RWPE2 (cell line): ENCODE data around the gene ZNF212.
"Not testable (repeated sequence)": the region's sequence is repeated elsewhere in the genome, so short reads cannot be mapped to it uniquely, and the experiment has no call there.

ENCODE experiments used
- ATAC-seq: fragments of 200-7000 bp; cut with Tn5 transposase; 3 replicates; pipeline ENCODE4 v1.9.1; 2021; ENCODE audit warnings: low read depth
- DNase-seq: peaks from one replicate; pipeline ENCODE4 v3.0.0-alpha.2; 2020; ENCODE audit warnings: low spot score
- H3K27ac ChIP-seq: fragments of 450-650 bp; 2 replicates; pipeline ENCODE4 v1.5.1; 2017; ENCODE audit warnings: mild to moderate bottlenecking; ENCODE audit not compliant: poor library complexity, severe bottlenecking
- H3K27me3 ChIP-seq: fragments of 250-450 bp; sonication (Bioruptor Pico); 2 replicates; pipeline ENCODE4 v1.5.1; 2021; ENCODE audit warnings: mild to moderate bottlenecking, moderate library complexity; ENCODE audit not compliant: insufficient read depth, poor library complexity, severe bottlenecking
- H3K36me3 ChIP-seq: fragments of 250-450 bp; sonication (Bioruptor Pico); 2 replicates; pipeline ENCODE4 v1.5.1; 2020; ENCODE audit warnings: low read depth, mild to moderate bottlenecking, moderate library complexity
- H3K4me1 ChIP-seq: fragments of 250-450 bp; sonication (Bioruptor Pico); 2 replicates; pipeline ENCODE4 v1.5.1; 2021; ENCODE audit warnings: mild to moderate bottlenecking, moderate library complexity; ENCODE audit not compliant: insufficient read depth, poor library complexity, severe bottlenecking
- H3K4me3 ChIP-seq: fragments of 250-450 bp; sonication (Bioruptor Pico); 2 replicates; pipeline ENCODE4 v1.5.1; 2021; ENCODE audit warnings: mild to moderate bottlenecking, moderate library complexity; ENCODE audit not compliant: severe bottlenecking
- H3K9me3 ChIP-seq: fragments of 250-450 bp; sonication (Bioruptor Pico); 2 replicates; pipeline ENCODE4 v1.5.1; 2021; ENCODE audit warnings: mild to moderate bottlenecking, moderate library complexity; ENCODE audit not compliant: severe bottlenecking
- TF ChIP-seq, protein P1 (sequence below): fragments of 450-650 bp; IDR thresholded peaks from one replicate; pipeline ENCODE4 v1.5.1; 2017; ENCODE audit warnings: mild to moderate bottlenecking, moderate library complexity; ENCODE audit not compliant: poor library complexity, severe bottlenecking

The ZNF212 gene

DNA sequence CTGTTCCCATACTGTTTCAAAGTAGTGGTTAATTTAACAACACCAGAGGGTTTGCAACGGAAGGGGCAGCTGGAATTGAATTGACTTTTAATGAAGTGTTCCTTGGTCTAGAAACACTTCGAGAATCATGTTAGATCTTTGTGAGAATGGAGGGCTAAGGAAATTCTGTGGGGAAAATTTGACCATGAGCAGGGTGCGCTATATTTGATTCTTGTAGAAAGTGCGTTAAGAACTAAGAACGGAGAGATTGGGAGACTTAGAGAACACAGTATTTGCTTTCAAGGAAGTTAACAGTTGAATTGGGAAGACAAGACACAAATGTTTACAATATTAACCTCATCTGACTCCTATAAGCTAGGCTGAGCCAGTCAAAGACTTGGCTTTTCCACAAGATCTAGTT, 1.2 kb downstream of the ZNF212 start:
- Histone ChIP-seq H3K4me1 (peaks cover 15% of the 10 kb centered on the region), H3K27ac (no peak overlapping the region), H3K4me3 (peak overlapping the region; percentile 56), H3K36me3 (peaks cover 14% of the 10 kb centered on the region), H3K9me3 (peaks cover 8% of the 10 kb centered on the region), H3K27me3 (no peaks in the 10 kb centered on the region)
- TF ChIP-seq, protein P1, sequence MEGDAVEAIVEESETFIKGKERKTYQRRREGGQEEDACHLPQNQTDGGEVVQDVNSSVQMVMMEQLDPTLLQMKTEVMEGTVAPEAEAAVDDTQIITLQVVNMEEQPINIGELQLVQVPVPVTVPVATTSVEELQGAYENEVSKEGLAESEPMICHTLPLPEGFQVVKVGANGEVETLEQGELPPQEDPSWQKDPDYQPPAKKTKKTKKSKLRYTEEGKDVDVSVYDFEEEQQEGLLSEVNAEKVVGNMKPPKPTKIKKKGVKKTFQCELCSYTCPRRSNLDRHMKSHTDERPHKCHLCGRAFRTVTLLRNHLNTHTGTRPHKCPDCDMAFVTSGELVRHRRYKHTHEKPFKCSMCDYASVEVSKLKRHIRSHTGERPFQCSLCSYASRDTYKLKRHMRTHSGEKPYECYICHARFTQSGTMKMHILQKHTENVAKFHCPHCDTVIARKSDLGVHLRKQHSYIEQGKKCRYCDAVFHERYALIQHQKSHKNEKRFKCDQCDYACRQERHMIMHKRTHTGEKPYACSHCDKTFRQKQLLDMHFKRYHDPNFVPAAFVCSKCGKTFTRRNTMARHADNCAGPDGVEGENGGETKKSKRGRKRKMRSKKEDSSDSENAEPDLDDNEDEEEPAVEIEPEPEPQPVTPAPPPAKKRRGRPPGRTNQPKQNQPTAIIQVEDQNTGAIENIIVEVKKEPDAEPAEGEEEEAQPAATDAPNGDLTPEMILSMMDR: no peak
- no peak for DNase-seq
- no peak for ATAC-seq

DNA sequence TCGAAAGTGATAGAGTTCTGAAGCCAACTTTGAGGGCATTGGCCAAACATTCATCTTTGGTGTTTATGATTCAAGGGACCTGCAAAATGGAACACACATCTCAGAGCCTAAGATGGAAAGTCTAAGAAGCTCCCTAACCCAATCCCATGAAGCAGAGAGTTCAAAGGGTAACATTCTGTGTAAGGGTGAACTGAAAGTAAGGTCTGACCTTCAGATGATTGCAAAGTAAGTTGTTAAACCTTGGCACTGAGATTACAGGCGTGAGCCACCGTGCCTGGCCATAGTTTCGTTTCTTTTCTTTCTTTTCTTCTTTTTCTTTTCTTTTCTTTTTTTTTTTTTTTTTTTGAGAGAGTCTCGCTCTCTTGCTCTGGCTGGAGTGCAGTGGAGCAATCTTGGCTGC, 2.2 kb downstream of the ZNF212 start:
- ATAC-seq: no peak
- H3K27ac ChIP-seq: no peak overlapping the region
- no peak for DNase-seq
- no peaks in the 10 kb centered on the region for H3K27me3 ChIP-seq
- TF ChIP-seq, protein P1: no peak
- H3K36me3 ChIP-seq: peaks cover 17% of the 10 kb centered on the region
- H3K4me1 ChIP-seq: peaks cover 15% of the 10 kb centered on the region
- peaks cover 8% of the 10 kb centered on the region for H3K9me3 ChIP-seq
- H3K4me3 ChIP-seq: no peak overlapping the region

DNA sequence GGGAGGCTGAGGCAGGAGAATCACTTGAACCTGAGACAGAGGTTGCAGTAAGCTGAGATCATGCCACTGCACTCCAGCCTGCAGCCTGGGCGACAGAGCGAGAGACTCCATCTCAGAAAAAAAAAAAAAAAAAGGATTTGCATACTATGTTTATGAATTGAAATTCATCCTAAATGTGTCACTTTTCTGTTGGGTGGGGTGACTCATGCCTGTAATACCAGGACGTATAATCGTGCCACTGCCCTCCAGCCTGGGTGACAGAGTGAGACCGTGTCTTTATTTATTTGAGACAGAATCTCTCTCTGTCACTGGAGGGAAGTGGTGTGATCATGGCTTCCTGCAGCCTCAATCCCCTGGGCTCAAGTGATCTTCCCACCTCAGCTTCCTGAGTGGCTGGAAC, 5.8 kb downstream of the ZNF212 start:
- DNase-seq (no peak), ATAC-seq (peak; percentile 49; the same call in 1 of the 3 replicates)
- Histone ChIP-seq H3K27me3 (no peaks in the 10 kb centered on the region), H3K4me1 (no peaks in the 10 kb centered on the region), H3K36me3 (peaks cover 24% of the 10 kb centered on the region), H3K27ac (no peak overlapping the region), H3K9me3 (peaks cover 8% of the 10 kb centered on the region), H3K4me3 (no peak overlapping the region)
- TF ChIP-seq, protein P1: no peak

DNA sequence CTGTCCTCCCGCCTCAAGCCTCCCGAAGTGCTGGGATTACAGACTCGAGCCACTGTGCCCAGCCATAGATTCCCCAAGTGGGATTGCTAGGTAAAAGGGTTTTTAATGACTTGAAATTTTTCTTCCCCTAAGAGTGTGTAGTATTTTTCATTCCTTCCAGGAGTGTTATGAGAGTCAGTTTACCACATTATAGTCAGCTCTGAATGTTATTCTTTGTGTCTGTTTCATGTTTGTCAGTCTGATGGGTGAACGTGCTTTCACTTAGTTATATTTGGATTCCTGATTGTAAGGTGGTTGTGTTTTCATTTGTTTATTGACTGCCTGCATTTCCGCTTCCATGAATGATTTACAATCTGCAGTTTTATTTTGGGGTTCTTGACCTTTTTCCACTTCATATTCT, 6.3 kb downstream of the ZNF212 start:
- no peaks in the 10 kb centered on the region for H3K27me3 ChIP-seq
- H3K4me1 ChIP-seq: no peaks in the 10 kb centered on the region
- no peak overlapping the region for H3K4me3 ChIP-seq
- no peak overlapping the region for H3K27ac ChIP-seq
- DNase-seq (no peak), ATAC-seq (no peak)
- TF ChIP-seq, protein P1: no peak
- H3K9me3 ChIP-seq: peaks cover 8% of the 10 kb centered on the region
- H3K36me3 ChIP-seq: peaks cover 29% of the 10 kb centered on the region

GRCh38 chr7:149248777-149249176, 9.3 kb downstream of the ZNF212 start:
- ATAC-seq: no peak
- no peak for DNase-seq
- TF ChIP-seq, protein P1: no peak
- peaks cover 43% of the 10 kb centered on the region for H3K36me3 ChIP-seq
- H3K27ac ChIP-seq: no peak overlapping the region
- H3K27me3 ChIP-seq: no peaks in the 10 kb centered on the region
- no peaks in the 10 kb centered on the region for H3K4me1 ChIP-seq
- H3K4me3 ChIP-seq: no peak overlapping the region
- no peaks in the 10 kb centered on the region for H3K9me3 ChIP-seq

- H3K9me3 ChIP-seq, H3K4me3 ChIP-seq, DNase-seq, H3K27me3 ChIP-seq, H3K4me1 ChIP-seq, H3K27ac ChIP-seq, ATAC-seq: not testable (repeated sequence)
- peaks cover 55% of the 10 kb centered on the region for H3K36me3 ChIP-seq
These were observed 10.7 kb downstream of the ZNF212 start for GRCh38 chr7:149250151-149250550.

DNA sequence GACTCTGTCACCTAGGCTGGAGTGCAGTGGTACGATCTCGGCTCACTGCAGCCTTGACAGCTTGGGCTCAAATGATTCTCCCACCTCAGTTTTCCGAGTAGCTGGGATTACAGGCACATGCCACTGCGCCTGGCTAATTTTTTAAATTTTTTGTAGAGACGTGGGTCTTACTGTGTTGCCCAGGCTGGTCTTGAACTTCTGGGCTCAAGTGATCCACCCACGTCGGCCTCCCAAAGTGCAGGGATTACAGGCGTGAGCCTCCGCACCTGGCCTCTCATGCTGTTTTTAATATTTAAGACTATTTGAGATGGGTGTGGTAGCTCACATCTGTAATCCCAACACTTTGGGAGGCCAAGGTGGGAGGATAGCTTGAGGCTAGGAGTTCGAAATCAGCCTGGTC, 12.1 kb downstream of the ZNF212 start:
- not testable (repeated sequence) for H3K27me3 ChIP-seq, DNase-seq, H3K27ac ChIP-seq, H3K4me1 ChIP-seq, H3K9me3 ChIP-seq, H3K4me3 ChIP-seq, ATAC-seq
- H3K36me3 ChIP-seq: peaks cover 52% of the 10 kb centered on the region
